NCI-H69 (cell line): ENCODE data around the gene RAB3IL1.
"Not testable (repeated sequence)": the region's sequence is repeated elsewhere in the genome, so short reads cannot be mapped to it uniquely, and the experiment has no call there.

Experiments
- DNase-seq: peaks from one replicate; lab custom pipeline; 2025; lab: John Stamatoyannopoulos, UW

The RAB3IL1 gene, protein sequence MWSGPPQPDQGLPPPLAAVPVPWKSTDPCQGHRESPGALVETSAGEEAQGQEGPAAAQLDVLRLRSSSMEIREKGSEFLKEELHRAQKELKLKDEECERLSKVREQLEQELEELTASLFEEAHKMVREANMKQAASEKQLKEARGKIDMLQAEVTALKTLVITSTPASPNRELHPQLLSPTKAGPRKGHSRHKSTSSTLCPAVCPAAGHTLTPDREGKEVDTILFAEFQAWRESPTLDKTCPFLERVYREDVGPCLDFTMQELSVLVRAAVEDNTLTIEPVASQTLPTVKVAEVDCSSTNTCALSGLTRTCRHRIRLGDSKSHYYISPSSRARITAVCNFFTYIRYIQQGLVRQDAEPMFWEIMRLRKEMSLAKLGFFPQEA

GRCh38 chr11:61917334-61918109, at the start of gene RAB3IL1:
Gene RAB3IL1 (minus strand): TSS chr11:61917566. CDS start chr11:61917367, 199 bp downstream.
- DNase-seq, result peak; percentile 73

GRCh38 chr11:61966734-61967115, 49.4 kb upstream of the RAB3IL1 start:
- DNase-seq, result peak; percentile 49

DNA sequence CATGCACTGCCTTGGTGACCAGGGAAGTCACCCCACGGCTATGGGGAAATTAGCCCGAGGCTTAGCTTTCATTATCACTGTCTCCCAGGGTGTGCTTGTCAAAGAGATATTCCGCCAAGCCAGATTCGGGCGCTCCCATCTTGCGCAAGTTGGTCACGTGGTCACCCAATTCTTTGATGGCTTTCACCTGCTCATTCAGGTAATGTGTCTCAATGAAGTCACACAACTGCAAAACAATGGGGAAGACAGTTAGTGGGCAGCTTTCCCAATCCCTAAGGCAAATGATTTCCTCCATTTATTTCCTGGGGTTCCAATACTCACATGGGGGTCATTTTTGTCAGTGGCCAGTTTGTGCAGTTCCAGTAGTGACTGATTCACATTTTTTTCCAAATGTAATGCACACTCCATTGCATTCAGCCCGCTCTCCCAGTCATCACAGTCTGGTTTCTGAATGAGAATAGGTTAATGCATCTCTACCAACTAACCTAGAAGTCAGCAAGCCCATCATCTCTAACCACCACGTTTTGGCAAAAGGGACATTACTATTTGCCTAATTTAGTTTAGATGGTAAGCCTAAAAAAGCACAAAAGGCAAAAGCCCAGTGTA, 47.4 kb upstream of the RAB3IL1 start:
- not testable (repeated sequence) for DNase-seq

DNA sequence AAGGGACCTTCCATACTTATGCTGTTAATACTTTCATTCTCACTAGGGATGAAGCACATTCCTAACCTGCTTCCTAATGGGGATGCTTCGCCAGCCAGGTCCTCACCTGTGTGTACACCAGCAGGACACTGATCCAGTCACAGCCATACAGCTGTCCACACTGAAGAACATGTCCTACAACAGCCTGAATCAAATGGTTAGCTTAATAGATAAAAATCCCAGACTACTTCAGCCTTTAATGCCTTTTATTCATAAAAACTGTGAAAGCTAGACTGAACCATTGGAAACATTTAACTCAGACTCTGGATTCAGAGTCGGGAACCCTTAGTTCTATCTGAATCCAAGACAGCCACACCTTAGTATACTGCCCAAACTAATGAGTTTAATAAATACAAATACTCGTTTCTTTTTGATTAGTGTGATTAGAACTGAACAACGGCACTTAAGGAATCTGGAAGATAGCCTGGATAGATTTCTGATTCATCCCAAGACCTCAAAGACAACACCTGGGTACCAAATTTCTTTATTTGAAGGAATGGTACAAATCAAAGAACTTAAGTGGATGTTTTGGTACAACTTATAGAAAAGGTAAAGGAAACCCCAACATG, 46.8 kb upstream of the RAB3IL1 start:
- no peak for DNase-seq

- no peak for DNase-seq
Observed at GRCh38 chr11:61963282-61964057, 46.1 kb upstream of the RAB3IL1 start.

- no peak for DNase-seq
Observed at GRCh38 chr11:61963016-61963281, 45.6 kb upstream of the RAB3IL1 start.

- no peak for DNase-seq
Observed at GRCh38 chr11:61962213-61963015, 45.0 kb upstream of the RAB3IL1 start.

GRCh38 chr11:61961570-61962212, 44.3 kb upstream of the RAB3IL1 start:
- no peak for DNase-seq

GRCh38 chr11:61960532-61960931, 43.2 kb upstream of the RAB3IL1 start:
- no peak for DNase-seq

DNA sequence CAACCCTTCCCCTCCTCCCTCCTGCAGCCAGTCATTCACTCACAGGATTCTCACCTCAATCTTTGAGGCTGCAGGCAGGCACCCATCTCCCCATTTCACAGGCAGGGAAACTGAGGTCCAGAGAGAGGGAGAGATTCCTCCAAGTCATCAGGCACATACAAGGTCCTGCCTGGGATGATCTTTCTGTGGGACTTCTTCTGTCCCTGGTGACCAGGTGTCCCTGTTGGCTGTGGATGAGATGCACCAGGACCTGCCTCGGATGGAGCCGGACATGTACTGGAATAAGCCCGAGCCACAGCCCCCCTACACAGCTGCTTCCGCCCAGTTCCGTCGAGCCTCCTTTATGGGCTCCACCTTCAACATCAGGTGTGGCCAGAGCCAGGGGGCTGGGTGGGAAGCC, 42.3 kb upstream of the RAB3IL1 start:
- no peak for DNase-seq

DNA sequence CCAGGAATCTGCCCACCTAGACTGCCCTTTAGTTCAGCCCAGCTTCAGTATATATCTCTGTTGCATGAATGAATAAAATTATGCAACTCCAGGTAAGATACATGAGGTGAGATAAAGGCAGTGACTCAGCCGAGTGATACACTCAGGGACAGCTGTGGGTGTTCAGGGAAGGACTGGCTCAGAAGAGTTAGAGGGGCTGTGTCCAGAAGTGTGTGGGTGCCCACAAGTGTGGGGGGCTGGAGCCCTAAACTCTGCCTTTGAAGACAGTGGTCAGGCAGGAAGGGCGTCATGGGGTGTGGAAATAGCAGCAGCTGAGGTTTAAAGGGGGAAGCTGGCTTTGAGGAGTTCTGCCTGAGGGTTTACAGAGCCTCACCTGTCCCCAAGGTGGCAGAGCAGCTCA, 41.7 kb upstream of the RAB3IL1 start:
- no peak for DNase-seq

GRCh38 chr11:61958590-61958989, 41.2 kb upstream of the RAB3IL1 start:
- no peak for DNase-seq

DNA sequence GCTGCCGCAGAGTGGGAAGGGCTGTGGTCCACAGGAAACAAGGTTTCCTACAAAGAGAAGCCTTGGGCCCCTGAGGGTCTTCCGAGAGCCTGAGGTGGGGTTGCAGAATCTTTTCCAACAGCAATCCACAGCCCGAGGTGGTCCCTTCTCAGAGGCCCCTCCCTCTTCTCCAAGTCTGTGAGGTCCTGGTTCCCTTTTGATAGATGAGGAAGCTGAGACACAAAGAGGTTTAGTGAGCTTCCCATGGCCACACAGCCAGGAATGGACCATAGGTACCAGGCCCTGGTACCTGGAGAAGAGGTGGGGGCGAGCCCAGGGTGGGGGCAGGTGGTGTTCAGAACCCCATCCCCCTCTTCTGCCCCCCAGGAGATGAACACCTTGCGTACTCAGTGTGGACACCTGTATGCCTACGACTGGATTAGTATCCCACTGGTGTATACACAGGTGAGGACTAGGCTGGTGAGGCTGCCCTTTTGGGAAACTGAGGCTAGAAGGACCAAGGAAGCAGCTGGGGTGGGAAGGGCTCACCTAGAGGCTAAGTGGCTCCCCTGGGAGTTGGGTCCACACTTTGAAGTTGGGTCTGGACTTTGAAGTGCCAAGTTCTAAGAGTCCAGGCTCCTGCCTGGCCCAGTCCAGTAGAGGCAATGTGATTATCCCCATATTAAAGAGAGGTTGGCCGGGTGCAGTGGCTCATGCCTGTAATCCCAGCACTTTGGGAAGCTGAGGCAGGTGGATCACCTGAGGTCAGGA, 39.8 kb upstream of the RAB3IL1 start:
- no peak for DNase-seq

DNA sequence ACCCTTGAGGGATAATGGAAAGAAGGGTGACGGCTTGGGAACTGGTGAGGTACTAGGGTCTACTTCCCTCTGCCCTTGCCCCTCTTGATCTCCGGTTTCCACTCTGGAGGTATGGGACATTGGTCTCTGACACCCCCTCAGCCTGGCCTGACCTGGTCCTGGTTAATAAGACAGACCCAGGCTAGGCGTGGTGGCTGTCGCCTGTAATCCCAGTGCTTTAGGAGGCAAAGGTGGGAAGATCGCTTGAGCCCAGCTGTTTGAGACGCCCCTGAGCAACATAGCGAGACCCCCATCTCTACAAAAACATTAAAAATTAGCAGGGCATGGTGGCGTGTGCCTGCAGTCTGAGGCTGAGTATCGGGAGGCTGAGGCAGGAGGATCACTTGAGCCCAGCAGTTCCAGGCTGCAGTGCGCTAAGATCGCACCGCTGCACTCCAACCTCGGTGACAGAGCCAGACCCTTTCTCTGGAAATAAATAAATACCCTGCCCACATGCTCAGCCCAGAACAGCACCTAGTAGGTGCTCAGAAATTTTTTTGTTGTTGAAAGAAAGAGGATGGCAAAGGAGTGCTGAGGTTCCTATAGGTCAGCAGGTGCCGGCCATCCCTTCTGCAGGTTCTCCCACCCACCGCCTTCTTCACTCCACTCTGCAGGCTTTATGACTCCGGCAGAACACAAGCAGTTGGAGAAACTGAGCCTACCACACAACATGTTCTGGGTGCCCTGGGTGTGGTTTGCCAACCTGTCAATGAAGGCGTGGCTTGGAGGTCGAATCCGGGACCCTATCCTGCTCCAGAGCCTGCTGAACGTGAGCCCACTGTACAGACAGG, 39.0 kb upstream of the RAB3IL1 start:
- DNase-seq, result no peak

DNA sequence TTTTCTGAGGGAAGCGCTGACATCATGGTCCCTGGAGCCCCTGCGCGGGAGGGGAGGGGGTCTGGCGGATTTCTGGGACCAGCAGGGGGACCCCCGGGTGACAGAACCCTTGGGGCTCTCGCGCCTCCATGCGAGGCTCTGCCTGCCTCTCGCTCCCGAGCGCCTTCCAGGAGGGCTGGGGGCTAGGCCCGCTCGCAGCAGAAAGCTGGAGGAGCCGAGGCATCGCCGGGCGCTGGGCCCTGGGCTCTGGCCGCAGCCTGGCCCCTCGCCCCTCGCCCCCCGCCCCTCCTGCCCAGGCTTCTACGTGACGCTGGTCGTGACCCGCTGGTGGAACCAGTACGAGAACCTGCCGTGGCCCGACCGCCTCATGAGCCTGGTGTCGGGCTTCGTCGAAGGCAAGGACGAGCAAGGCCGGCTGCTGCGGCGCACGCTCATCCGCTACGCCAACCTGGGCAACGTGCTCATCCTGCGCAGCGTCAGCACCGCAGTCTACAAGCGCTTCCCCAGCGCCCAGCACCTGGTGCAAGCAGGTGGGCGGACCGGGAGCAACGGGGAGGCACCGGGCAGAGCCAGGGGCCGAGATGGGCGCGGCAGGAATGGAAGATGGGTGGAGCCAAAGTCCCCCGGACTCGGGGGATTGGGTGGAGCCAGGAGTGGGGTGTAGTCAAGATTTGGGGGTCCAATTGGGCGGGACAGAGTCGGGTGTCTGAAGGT, 38.2 kb upstream of the RAB3IL1 start:
- DNase-seq, result peak; percentile 89

DNA sequence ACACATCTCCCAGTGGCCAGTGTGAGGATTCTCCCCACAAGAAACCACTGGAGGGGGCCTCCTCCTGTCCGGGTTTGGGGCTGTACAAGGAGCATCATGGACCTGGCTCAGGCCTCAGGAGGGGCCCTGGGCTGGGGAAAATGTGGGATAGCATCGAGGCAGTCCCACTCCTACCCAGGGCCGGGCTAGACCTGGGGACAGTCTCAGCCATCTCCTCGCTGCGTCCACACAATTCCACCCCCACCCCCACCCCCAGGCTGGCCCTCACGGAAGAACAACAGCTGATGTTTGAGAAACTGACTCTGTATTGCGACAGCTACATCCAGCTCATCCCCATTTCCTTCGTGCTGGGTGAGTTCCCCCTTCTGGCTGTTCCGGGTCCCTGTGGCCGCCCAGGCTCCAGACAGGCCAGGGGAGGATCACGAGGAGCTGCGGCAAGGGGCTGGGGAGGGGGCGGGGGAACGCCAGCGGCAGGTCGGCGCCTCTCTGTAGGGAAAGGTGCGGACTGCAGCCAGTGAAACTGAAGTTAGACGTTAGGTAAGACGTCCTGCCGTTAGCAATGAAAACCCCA, 37.6 kb upstream of the RAB3IL1 start:
- DNase-seq, result peak; percentile 72

- no peak for DNase-seq
Observed at GRCh38 chr11:61954106-61954850, 36.9 kb upstream of the RAB3IL1 start.
